Pancreas (tissue), 10 donors: ENCODE measurements around the gene TRIOBP. TPM values are rescaled to one million over a fixed set of nuclear protein-coding genes. Genes with fewer than 3 reads are reported as not detected.
"Not testable (repeated sequence)": the region's sequence is repeated elsewhere in the genome, so short reads cannot be mapped to it uniquely, and the experiment has no call there.

ENCODE experiments used
- ATAC-seq, 4 donors: fragments of 200-7000 bp; cut with Tn5 transposase; one replicate each; pipeline versions ENCODE4 v1.8.0 to v1.9.1; 2020; ENCODE audit warnings: mild to moderate bottlenecking in 4 of 4, moderate library complexity in 4 of 4
- DNase-seq, 6 donors: peaks; one replicate each; pipeline ENCODE4 v3.0.0-alpha.2; 2020
- FAIRE-seq: peaks from 2 replicates; lab custom pipeline; 2012; peaks lifted over from hg19 to GRCh38; lab: Jason Lieb, UNC
- H3K27ac ChIP-seq, 4 donors: fragments of 200-600 bp; sonication (generic); 1 replicate in 3 of 4; 2 replicates in 1 of 4; pipeline versions ENCODE4 v1.5.0 to v1.8.0; 2020
- H3K27me3 ChIP-seq, 4 donors: fragments of 200-600 bp; one replicate each; pipeline ENCODE4 v1.8.0; 2021
- H3K36me3 ChIP-seq, 3 donors: fragments of 200-600 bp; sonication (generic) in 1 of 3; one replicate each; pipeline versions ENCODE4 v1.5.0 to v1.8.0; 2020 to 2021
- H3K4me1 ChIP-seq, 3 donors: fragments of 200-600 bp; one replicate each; pipeline ENCODE4 v1.8.0; 2021
- H3K4me3 ChIP-seq, 4 donors: fragments of 200-600 bp; sonication (generic) in 2 of 4; one replicate each; pipeline versions ENCODE4 v1.5.0 to v1.8.0; 2020 to 2021
- H3K9me3 ChIP-seq, 4 donors: fragments of 200-600 bp; one replicate each; pipeline ENCODE4 v1.8.0; 2021
- CTCF ChIP-seq, 4 donors: fragments of 200-600 bp; sonication (generic) in 3 of 4; IDR thresholded peaks; one replicate each; pipeline versions ENCODE4 v1.5.0 to v1.8.0; 2021; ENCODE audit warnings: antibody characterized with exemption in 4 of 4
- WGBS, 2 donors: extraction: QIAGEN DNeasy Blood & Tissue Kit; methylation state at CpG; one replicate each; pipeline ENCODE4 v1.1.7; 2013; 5-methylcytosine and 5-hydroxymethylcytosine counted together
- intact Hi-C, 3 donors: fragments of 100-400 bp; cut with DNase I; formaldehyde crosslinking; loops; one replicate each; pipeline versions ENCODE4 v1.11.1 to v1.14.2; 2022
- polyA plus RNA-seq, 2 donors: library from polyadenylated mRNA; stranded (reverse); fragments of 200-250 nt; gene quantifications; one replicate each; pipeline ENCODE4 v1.2.3, GENCODE V29; 2013
- total RNA-seq, 6 donors: library from RNA; stranded (reverse); fragmentation: NEBNext Ultra II Directional in 4 of 6; extraction: Animal tissue kit (Norgen Biotek cat#: 25700) in 4 of 6; gene quantifications; one replicate each; pipeline versions ENCODE4 v1.2.1 to v1.2.4, GENCODE V29; 2021 to 2023
- donor health status: healthy with polysubstance abuse.
- donor health status: DM: no; HTN: no; CAD: no; lungs with moderate emphysema.
- donor health status: DM: no; HTN: no; CAD: no.
- donor health status: control.
- donor health status: control.
- donor health status: Bipolar disorder and iron deficiency.
- donor health status: DM: yes; HTN: yes; CAD: no.
- donor health status: DM: no; HTN: no; CAD: no.
- donor health status: DM: no; HTN: no; CAD: no.
- donor health status: DM: yes; HTN: yes; CAD: no.

TRIOBP gene
- total and polyA plus RNA-seq, 8 donors: 17.4 to 36.6 (median 24.1) TPM

- H3K27ac ChIP-seq: no peak overlapping the region
- no peaks in the 10 kb centered on the region for H3K27me3 ChIP-seq
- ATAC-seq (no peak), FAIRE-seq (no peak), DNase-seq (no peak)
- H3K9me3 ChIP-seq: no peaks in the 10 kb centered on the region
- WGBS, 2 donors: 50 to 59% methylated on average over 2 of the region's 2 CpGs
- no peaks in the 10 kb centered on the region for H3K4me1 ChIP-seq
- no peak overlapping the region for H3K4me3 ChIP-seq
- H3K36me3 ChIP-seq: no peaks in the 10 kb centered on the region
- no peak for TF ChIP-seq CTCF (IDR thresholded peaks at IDR 0.05)
- intact Hi-C loops: loop anchor here in 1 of 3 donors (10.0 kb wide), 1 partner anchor 145 kb away; no protein-coding TSS in a partner anchor
Observed at GRCh38 chr22:37790234-37790633, 93.4 kb downstream of the TRIOBP start.

GRCh38 chr22:37792494-37792893, 95.6 kb downstream of the TRIOBP start:
- no peak for TF ChIP-seq CTCF (IDR thresholded peaks at IDR 0.05)
- WGBS, 2 donors: 86 to 87% methylated on average over 6 of the region's 6 CpGs
- Histone ChIP-seq H3K36me3 (no peaks in the 10 kb centered on the region), H3K27me3 (no peaks in the 10 kb centered on the region), H3K27ac (no peak overlapping the region), H3K4me3 (no peak overlapping the region), H3K9me3 (no peaks in the 10 kb centered on the region), H3K4me1 (no peaks in the 10 kb centered on the region)
- FAIRE-seq: no peak
- intact Hi-C loops: loop anchor here in 1 of 3 donors (10.0 kb wide), 1 partner anchor 148 kb away; no protein-coding TSS in a partner anchor
- no peak for DNase-seq
- ATAC-seq: no peak

GRCh38 chr22:37794376-37794775, 97.5 kb downstream of the TRIOBP start:
- H3K9me3 ChIP-seq: no peaks in the 10 kb centered on the region
- no peak overlapping the region for H3K4me3 ChIP-seq
- DNase-seq (no peak), ATAC-seq (no peak), FAIRE-seq (no peak)
- TF ChIP-seq CTCF (IDR thresholded peaks at IDR 0.05): no peak
- H3K4me1 ChIP-seq: no peaks in the 10 kb centered on the region
- H3K36me3 ChIP-seq: no peaks in the 10 kb centered on the region
- 73 to 79% methylated on average over 2 of the region's 2 CpGs for WGBS, 2 donors
- H3K27ac ChIP-seq: no peak overlapping the region
- no peaks in the 10 kb centered on the region for H3K27me3 ChIP-seq
- intact Hi-C loops: loop anchor here in 1 of 3 donors (10.0 kb wide), 1 partner anchor 150 kb away; no protein-coding TSS in a partner anchor

- FAIRE-seq: no peak
- Histone ChIP-seq H3K27me3 (no peaks in the 10 kb centered on the region), H3K4me1 (no peaks in the 10 kb centered on the region), H3K36me3 (no peaks in the 10 kb centered on the region), H3K4me3 (no peak overlapping the region), H3K9me3 (no peaks in the 10 kb centered on the region), H3K27ac (no peak overlapping the region)
- DNase-seq: no peak
- 70 to 77% methylated on average over 3 of the region's 3 CpGs for WGBS, 2 donors
- intact Hi-C loops: loop anchor here in 1 of 3 donors (10.0 kb wide), 1 partner anchor 151 kb away; no protein-coding TSS in a partner anchor
- TF ChIP-seq CTCF (IDR thresholded peaks at IDR 0.05): no peak
- no peak for ATAC-seq
Observed at GRCh38 chr22:37796079-37796478, 99.2 kb downstream of the TRIOBP start.

GRCh38 chr22:37797259-37797658, 100.4 kb downstream of the TRIOBP start:
- WGBS, 2 donors: 90 to 93% methylated on average over 7 of the region's 7 CpGs
- H3K4me1 ChIP-seq, H3K27ac ChIP-seq, H3K9me3 ChIP-seq, DNase-seq, H3K36me3 ChIP-seq, ATAC-seq, FAIRE-seq, H3K4me3 ChIP-seq, H3K27me3 ChIP-seq: not testable (repeated sequence)
- intact Hi-C loops: loop anchor here in 1 of 3 donors (10.0 kb wide), 1 partner anchor 152 kb away; no protein-coding TSS in a partner anchor
